HEK293 (cell line): ENCODE data around the gene ZFYVE28.

Source experiments
- CTCF ChIA-PET: fragments of 350-600 bp; formaldehyde crosslinking; extraction: SDS; loops from one replicate; lab custom pipeline; 2021; ENCODE audit warnings: antibody characterized with exemption; lab: Yijun Ruan, JAX
- POLR2A ChIA-PET: fragments of 300-600 bp; formaldehyde crosslinking; extraction: SDS; loops from one replicate; lab custom pipeline; 2020; ENCODE audit warnings: antibody characterized with exemption, inconsistent platforms; lab: Yijun Ruan, JAX
- H3K27ac ChIP-seq: fragments of 200-500 bp; sonication (Bioruptor generic); 2 replicates; pipeline ENCODE4 v1.5.1; 2014; ENCODE audit warnings: low read depth, low read length, control low read depth, inconsistent platforms; ENCODE audit errors: extremely low read depth
- H3K36me3 ChIP-seq, 2 experiments: fragments of 200-500 bp in 1 of 2; sonication (Bioruptor generic) in 1 of 2; 1 replicate in 1 of 2; 2 replicates in 1 of 2; pipeline ENCODE4 v1.5.1; 2014 to 2017; ENCODE audit warnings: inconsistent platforms in 2 of 2, low read length in 2 of 2; ENCODE audit not compliant: control insufficient read depth in 2 of 2, insufficient read depth in 1 of 2
- H3K4me1 ChIP-seq: fragments of 200-500 bp; sonication (Bioruptor generic); 2 replicates; pipeline ENCODE4 v1.5.1; 2014; ENCODE audit warnings: mild to moderate bottlenecking, low read length, inconsistent platforms; ENCODE audit not compliant: control insufficient read depth, insufficient read depth
- H3K4me3 ChIP-seq: 2 replicates; pipeline ENCODE4 v1.5.1; 2011; ENCODE audit warnings: low read depth, mild to moderate bottlenecking, control low read depth, low read length, moderate library complexity
- H3K9me3 ChIP-seq: fragments of 200-500 bp; sonication (Bioruptor generic); 2 replicates; pipeline ENCODE4 v1.5.1; 2014; ENCODE audit warnings: low read depth, low read length, inconsistent platforms; ENCODE audit not compliant: control insufficient read depth, insufficient read depth
- CTCF ChIP-seq: fragments of 450-650 bp; formaldehyde crosslinking; IDR thresholded peaks from 2 replicates; pipeline ENCODE4 v1.5.1; 2016; ENCODE audit warnings: missing biosample characterization, missing genetic modification characterization
- GLI4 ChIP-seq: fragments of 450-650 bp; formaldehyde crosslinking; IDR thresholded peaks from 2 replicates; pipeline ENCODE4 v1.5.1; 2016; ENCODE audit warnings: missing biosample characterization, missing genetic modification characterization
- GLIS1 ChIP-seq: fragments of 450-650 bp; formaldehyde crosslinking; IDR thresholded peaks from 2 replicates; pipeline ENCODE4 v1.5.1; 2016; ENCODE audit warnings: missing biosample characterization, missing genetic modification characterization
- RBAK ChIP-seq: fragments of 450-650 bp; formaldehyde crosslinking; IDR thresholded peaks from 2 replicates; pipeline ENCODE4 v1.5.1; 2016; ENCODE audit warnings: missing biosample characterization, missing genetic modification characterization
- SALL2 ChIP-seq: fragments of 450-650 bp; formaldehyde crosslinking; IDR thresholded peaks from 2 replicates; pipeline ENCODE4 v1.5.0; 2017; ENCODE audit warnings: missing biosample characterization, mild to moderate bottlenecking, missing genetic modification characterization, borderline replicate concordance
- SP7 ChIP-seq: fragments of 450-650 bp; formaldehyde crosslinking; IDR thresholded peaks from 2 replicates; pipeline ENCODE4 v1.5.1; 2016; ENCODE audit warnings: missing biosample characterization, missing genetic modification characterization
- ZBTB17 ChIP-seq: fragments of 450-650 bp; formaldehyde crosslinking; IDR thresholded peaks from 2 replicates; pipeline ENCODE4 v1.5.1; 2016; ENCODE audit warnings: missing biosample characterization, missing genetic modification characterization
- ZBTB48 ChIP-seq: fragments of 450-650 bp; formaldehyde crosslinking; IDR thresholded peaks from 2 replicates; pipeline ENCODE4 v1.5.1; 2016; ENCODE audit warnings: missing biosample characterization, missing genetic modification characterization
- ZNF10 ChIP-seq: fragments of 450-650 bp; formaldehyde crosslinking; IDR thresholded peaks from 2 replicates; pipeline ENCODE4 v1.5.1; 2017; ENCODE audit warnings: missing biosample characterization, missing genetic modification characterization
- ZNF138 ChIP-seq: fragments of 450-650 bp; formaldehyde crosslinking; IDR thresholded peaks from 2 replicates; pipeline ENCODE4 v1.5.1; 2016; ENCODE audit warnings: missing biosample characterization, missing genetic modification characterization, borderline replicate concordance
- ZNF610 ChIP-seq: fragments of 450-650 bp; formaldehyde crosslinking; IDR thresholded peaks from 2 replicates; pipeline ENCODE4 v1.5.1; 2016; ENCODE audit warnings: missing biosample characterization, missing genetic modification characterization, borderline replicate concordance
- ZNF664 ChIP-seq: fragments of 450-650 bp; formaldehyde crosslinking; IDR thresholded peaks from 2 replicates; pipeline ENCODE4 v1.5.1; 2016; ENCODE audit warnings: missing biosample characterization, missing genetic modification characterization
- ZNF791 ChIP-seq: fragments of 450-650 bp; formaldehyde crosslinking; IDR thresholded peaks from 2 replicates; pipeline ENCODE4 v1.5.1; 2016; ENCODE audit warnings: missing biosample characterization, missing genetic modification characterization
- ZNF837 ChIP-seq: fragments of 450-650 bp; formaldehyde crosslinking; IDR thresholded peaks from 2 replicates; pipeline ENCODE4 v1.5.1; 2016; ENCODE audit warnings: missing biosample characterization, missing genetic modification characterization
- TF ChIP-seq, protein P1 (sequence below): fragments of 450-650 bp; formaldehyde crosslinking; IDR thresholded peaks from 2 replicates; pipeline ENCODE4 v1.5.1; 2016; ENCODE audit warnings: missing biosample characterization, missing genetic modification characterization
- TF ChIP-seq, protein P2 (sequence below): fragments of 450-650 bp; formaldehyde crosslinking; conservative IDR thresholded peaks from 2 replicates; pipeline ENCODE4 v1.5.1; 2016; ENCODE audit warnings: low read depth, missing biosample characterization, missing genetic modification characterization

ZFYVE28 gene

GRCh38 chr4:2352171-2352570 lies 66.3 kb downstream of the ZFYVE28 start (continued):
- TF ChIP-seq, protein P1, sequence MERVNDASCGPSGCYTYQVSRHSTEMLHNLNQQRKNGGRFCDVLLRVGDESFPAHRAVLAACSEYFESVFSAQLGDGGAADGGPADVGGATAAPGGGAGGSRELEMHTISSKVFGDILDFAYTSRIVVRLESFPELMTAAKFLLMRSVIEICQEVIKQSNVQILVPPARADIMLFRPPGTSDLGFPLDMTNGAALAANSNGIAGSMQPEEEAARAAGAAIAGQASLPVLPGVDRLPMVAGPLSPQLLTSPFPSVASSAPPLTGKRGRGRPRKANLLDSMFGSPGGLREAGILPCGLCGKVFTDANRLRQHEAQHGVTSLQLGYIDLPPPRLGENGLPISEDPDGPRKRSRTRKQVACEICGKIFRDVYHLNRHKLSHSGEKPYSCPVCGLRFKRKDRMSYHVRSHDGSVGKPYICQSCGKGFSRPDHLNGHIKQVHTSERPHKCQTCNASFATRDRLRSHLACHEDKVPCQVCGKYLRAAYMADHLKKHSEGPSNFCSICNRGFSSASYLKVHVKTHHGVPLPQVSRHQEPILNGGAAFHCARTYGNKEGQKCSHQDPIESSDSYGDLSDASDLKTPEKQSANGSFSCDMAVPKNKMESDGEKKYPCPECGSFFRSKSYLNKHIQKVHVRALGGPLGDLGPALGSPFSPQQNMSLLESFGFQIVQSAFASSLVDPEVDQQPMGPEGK (tag by site-specific recombination): no peak
- no peak for TF ChIP-seq ZNF610 (tag by site-specific recombination)
- TF ChIP-seq GLI4: no peak
- TF ChIP-seq ZBTB17 (tag by site-specific recombination): no peak
- TF ChIP-seq CTCF (tag by site-specific recombination): no peak
- no peak for TF ChIP-seq ZNF664 (tag by site-specific recombination)
- no peak for TF ChIP-seq ZBTB48 (tag by site-specific recombination)

DNA sequence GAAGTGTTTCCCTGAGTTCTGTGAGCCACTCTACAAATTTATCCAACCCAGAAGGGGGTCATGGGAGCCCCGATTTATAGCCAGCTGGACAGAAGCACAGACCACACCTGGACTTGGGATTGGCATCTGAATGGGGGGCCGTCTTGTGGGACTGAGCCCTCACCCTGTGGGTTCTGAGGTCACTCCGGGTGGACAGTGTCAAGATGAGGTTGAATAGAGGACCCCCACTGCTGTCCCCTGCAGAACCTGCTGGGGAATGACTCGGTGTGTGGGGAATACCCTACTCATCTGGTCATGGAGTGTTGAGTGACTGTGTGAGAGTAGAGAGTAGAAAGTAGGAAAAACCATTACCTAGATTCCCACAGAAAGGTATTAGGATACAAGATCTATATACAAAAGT lies 67.5 kb downstream of the ZFYVE28 start:
- TF ChIP-seq GLIS1 (tag by site-specific recombination): peak; percentile 54
- no peak for TF ChIP-seq RBAK (tag by site-specific recombination)
- no peak for TF ChIP-seq SALL2
- CTCF ChIA-PET: no interaction called here

DNA sequence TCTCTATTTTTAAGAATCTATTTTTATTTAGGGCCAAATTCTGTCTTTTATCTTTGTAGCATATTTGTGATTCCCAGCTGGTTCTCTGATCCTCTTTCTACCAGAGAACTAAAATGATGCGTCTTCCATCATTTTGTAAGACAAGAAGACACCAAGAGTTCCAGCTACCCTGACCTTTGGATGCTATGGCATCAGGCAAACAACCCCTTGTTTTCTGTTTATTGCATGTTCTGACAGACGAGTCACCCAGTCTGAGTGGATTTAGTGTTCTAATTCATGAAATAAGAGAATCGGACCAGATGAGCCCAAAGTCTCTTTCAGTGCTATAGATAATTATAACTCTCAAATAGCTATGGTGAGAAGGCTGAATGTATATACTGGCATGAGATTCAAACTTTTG lies 69.7 kb downstream of the ZFYVE28 start:
- ChIA-PET POLR2A (no interaction called here), CTCF (no interaction called here)

More for the DNA sequence above, 67.5 kb downstream of the ZFYVE28 start:
- Histone ChIP-seq H3K36me3 (no peaks in the 10 kb centered on the region), H3K4me3 (no peak overlapping the region), H3K9me3 (no peaks in the 10 kb centered on the region), H3K4me1 (no peaks in the 10 kb centered on the region), H3K27ac (no peak overlapping the region)
- POLR2A ChIA-PET: no interaction called here

More for the DNA sequence above, 69.7 kb downstream of the ZFYVE28 start:
- Histone ChIP-seq H3K4me1 (no peaks in the 10 kb centered on the region), H3K4me3 (no peak overlapping the region), H3K27ac (no peak overlapping the region), H3K9me3 (no peaks in the 10 kb centered on the region), H3K36me3 (no peaks in the 10 kb centered on the region)
- TF ChIP-seq, protein P2, sequence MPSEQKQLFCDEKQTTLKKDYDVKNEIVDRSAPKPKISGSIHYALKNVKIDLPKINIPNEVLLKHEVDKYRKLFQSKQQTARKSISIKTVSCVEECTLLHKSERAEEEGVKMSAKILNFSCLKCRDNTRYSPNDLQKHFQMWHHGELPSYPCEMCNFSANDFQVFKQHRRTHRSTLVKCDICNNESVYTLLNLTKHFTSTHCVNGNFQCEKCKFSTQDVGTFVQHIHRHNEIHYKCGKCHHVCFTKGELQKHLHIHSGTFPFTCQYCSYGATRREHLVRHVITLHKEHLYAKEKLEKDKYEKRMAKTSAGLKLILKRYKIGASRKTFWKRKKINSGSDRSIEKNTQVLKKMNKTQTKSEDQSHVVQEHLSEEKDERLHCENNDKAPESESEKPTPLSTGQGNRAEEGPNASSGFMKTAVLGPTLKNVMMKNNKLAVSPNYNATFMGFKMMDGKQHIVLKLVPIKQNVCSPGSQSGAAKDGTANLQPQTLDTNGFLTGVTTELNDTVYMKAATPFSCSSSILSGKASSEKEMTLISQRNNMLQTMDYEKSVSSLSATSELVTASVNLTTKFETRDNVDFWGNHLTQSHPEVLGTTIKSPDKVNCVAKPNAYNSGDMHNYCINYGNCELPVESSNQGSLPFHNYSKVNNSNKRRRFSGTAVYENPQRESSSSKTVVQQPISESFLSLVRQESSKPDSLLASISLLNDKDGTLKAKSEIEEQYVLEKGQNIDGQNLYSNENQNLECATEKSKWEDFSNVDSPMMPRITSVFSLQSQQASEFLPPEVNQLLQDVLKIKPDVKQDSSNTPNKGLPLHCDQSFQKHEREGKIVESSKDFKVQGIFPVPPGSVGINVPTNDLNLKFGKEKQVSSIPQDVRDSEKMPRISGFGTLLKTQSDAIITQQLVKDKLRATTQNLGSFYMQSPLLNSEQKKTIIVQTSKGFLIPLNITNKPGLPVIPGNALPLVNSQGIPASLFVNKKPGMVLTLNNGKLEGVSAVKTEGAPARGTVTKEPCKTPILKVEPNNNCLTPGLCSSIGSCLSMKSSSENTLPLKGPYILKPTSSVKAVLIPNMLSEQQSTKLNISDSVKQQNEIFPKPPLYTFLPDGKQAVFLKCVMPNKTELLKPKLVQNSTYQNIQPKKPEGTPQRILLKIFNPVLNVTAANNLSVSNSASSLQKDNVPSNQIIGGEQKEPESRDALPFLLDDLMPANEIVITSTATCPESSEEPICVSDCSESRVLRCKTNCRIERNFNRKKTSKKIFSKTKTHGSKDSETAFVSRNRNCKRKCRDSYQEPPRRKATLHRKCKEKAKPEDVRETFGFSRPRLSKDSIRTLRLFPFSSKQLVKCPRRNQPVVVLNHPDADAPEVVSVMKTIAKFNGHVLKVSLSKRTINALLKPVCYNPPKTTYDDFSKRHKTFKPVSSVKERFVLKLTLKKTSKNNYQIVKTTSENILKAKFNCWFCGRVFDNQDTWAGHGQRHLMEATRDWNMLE: no peak
- no peak for TF ChIP-seq ZNF791 (tag by site-specific recombination)
- TF ChIP-seq ZNF138 (tag by site-specific recombination): no peak
- no peak for TF ChIP-seq SP7 (tag by site-specific recombination)
- TF ChIP-seq ZNF837: no peak
- TF ChIP-seq ZNF10 (tag by site-specific recombination): no peak
